Spinal cord (tissue), 10 donors: Measurements from ENCODE around the gene CACNA1D. TPM values are rescaled to one million over a fixed set of nuclear protein-coding genes. Genes with fewer than 3 reads are reported as not detected.
A peak's percentile ranks its signal among the peaks of the same experiment; 100 is the strongest.

Source experiments
- DNase-seq, 6 donors: peaks; one replicate each; pipeline versions ENCODE4 v3.0.0 to v3.0.0-alpha.2; 2013 to 2015; ENCODE audit warnings: low spot score in 6 of 6, low read depth in 4 of 6
- H3K27ac ChIP-seq: one replicate; pipeline ENCODE4 v1.5.1; 2013; ENCODE audit warnings: low read depth, low read length, control low read depth
- H3K27me3 ChIP-seq: one replicate; pipeline ENCODE4 v1.6.1; 2013; ENCODE audit warnings: low read length; ENCODE audit not compliant: control insufficient read depth, insufficient read depth
- H3K36me3 ChIP-seq: one replicate; pipeline ENCODE4 v1.6.1; 2013; ENCODE audit warnings: low read length; ENCODE audit not compliant: control insufficient read depth, insufficient read depth
- H3K4me1 ChIP-seq: one replicate; pipeline ENCODE4 v1.6.1; 2013; ENCODE audit warnings: low read length; ENCODE audit not compliant: control insufficient read depth, insufficient read depth
- H3K4me3 ChIP-seq: one replicate; pipeline ENCODE4 v1.5.1; 2013; ENCODE audit warnings: low read depth, low read length, control low read depth
- H3K9me3 ChIP-seq: one replicate; pipeline ENCODE4 v1.6.1; 2013; ENCODE audit warnings: low read length; ENCODE audit not compliant: control insufficient read depth, insufficient read depth
- whole genome bisulfite sequencing: methylation state at CpG from one replicate; pipeline ENCODE4 v1.1.5; 2013; ENCODE audit warnings: missing lambda C conversion rate; ENCODE audit not compliant: insufficient coverage; 5-methylcytosine and 5-hydroxymethylcytosine counted together
- polyA plus RNA-seq, 2 donors: library from polyadenylated mRNA; unstranded; fragments of 120-200 nt; gene quantifications; one replicate each; pipeline ENCODE4 v1.2.1, GENCODE V29; 2013; ENCODE audit not compliant: insufficient read length in 2 of 2
- total RNA-seq, 2 donors: library from RNA; depleted of rRNA in 1 of 2; stranded (reverse); fragments of 120-200 nt in 1 of 2; fragments of >200 nt in 1 of 2; gene quantifications; one replicate each; pipeline versions ENCODE4 v1.2.3 to v1.2.4, GENCODE V29; 2013 to 2014
- donor health status: healthy.

The CACNA1D gene
- total and polyA plus RNA-seq, 4 donors = 14.1 to 37.5 (median 24.4) TPM

GRCh38 chr3:53768478-53769459 is 274.4 kb downstream of the CACNA1D start:
- Histone ChIP-seq H3K36me3 (peaks cover 18% of the 10 kb centered on the region), H3K27ac (no peak overlapping the region), H3K4me3 (no peak overlapping the region), H3K9me3 (no peaks in the 10 kb centered on the region), H3K4me1 (peaks cover 25% of the 10 kb centered on the region), H3K27me3 (no peaks in the 10 kb centered on the region)
- no peak for DNase-seq
- 42% methylated on average over 8 of the region's 12 CpGs for WGBS

- Histone ChIP-seq H3K4me1 (peaks cover 20% of the 10 kb centered on the region), H3K36me3 (peaks cover 15% of the 10 kb centered on the region), H3K27ac (no peak overlapping the region), H3K4me3 (no peak overlapping the region), H3K9me3 (no peaks in the 10 kb centered on the region), H3K27me3 (no peaks in the 10 kb centered on the region)
- DNase-seq = no peak
- WGBS = 48% methylated on average over 14 of the region's 14 CpGs
These were observed 278.2 kb downstream of the CACNA1D start for GRCh38 chr3:53772562-53772961.

- WGBS = 18% methylated on average over 5 of the region's 5 CpGs
- Histone ChIP-seq H3K27me3 (no peaks in the 10 kb centered on the region), H3K4me3 (no peak overlapping the region), H3K36me3 (peaks cover 15% of the 10 kb centered on the region), H3K27ac (no peak overlapping the region), H3K9me3 (no peaks in the 10 kb centered on the region), H3K4me1 (peaks cover 20% of the 10 kb centered on the region)
- peak in 1 of 6 donors; percentile 65 for DNase-seq
These were observed 278.6 kb downstream of the CACNA1D start for GRCh38 chr3:53773021-53773436.

GRCh38 chr3:53773611-53774368 is 279.4 kb downstream of the CACNA1D start:
- peaks cover 15% of the 10 kb centered on the region for H3K36me3 ChIP-seq
- no peak overlapping the region for H3K4me3 ChIP-seq
- H3K27me3 ChIP-seq = no peaks in the 10 kb centered on the region
- peak in 2 of 6 donors; percentile 31 to 49 for DNase-seq
- peaks cover 19% of the 10 kb centered on the region for H3K4me1 ChIP-seq
- H3K27ac ChIP-seq = no peak overlapping the region
- no peaks in the 10 kb centered on the region for H3K9me3 ChIP-seq
- WGBS = 69% methylated on average over 10 of the region's 10 CpGs

GRCh38 chr3:53774414-53774813 is 280.0 kb downstream of the CACNA1D start:
- no peak for DNase-seq
- H3K9me3 ChIP-seq = no peaks in the 10 kb centered on the region
- no peak overlapping the region for H3K4me3 ChIP-seq
- WGBS = 40% methylated on average over 1 of the region's 8 CpGs
- H3K4me1 ChIP-seq = peaks cover 13% of the 10 kb centered on the region
- no peak overlapping the region for H3K27ac ChIP-seq
- peaks cover 9% of the 10 kb centered on the region for H3K36me3 ChIP-seq
- H3K27me3 ChIP-seq = no peaks in the 10 kb centered on the region

- H3K27ac ChIP-seq = no peak overlapping the region
- no peak for DNase-seq
- no peaks in the 10 kb centered on the region for H3K27me3 ChIP-seq
- 95% methylated on average over 4 of the region's 5 CpGs for WGBS
- H3K9me3 ChIP-seq = no peaks in the 10 kb centered on the region
- H3K36me3 ChIP-seq = peaks cover 8% of the 10 kb centered on the region
- peaks cover 10% of the 10 kb centered on the region for H3K4me1 ChIP-seq
- H3K4me3 ChIP-seq = no peak overlapping the region
These were observed 280.6 kb downstream of the CACNA1D start for GRCh38 chr3:53775018-53775417.

GRCh38 chr3:53775834-53776251 is 281.4 kb downstream of the CACNA1D start:
- no peak overlapping the region for H3K27ac ChIP-seq
- H3K4me1 ChIP-seq = peaks cover 10% of the 10 kb centered on the region
- no peaks in the 10 kb centered on the region for H3K9me3 ChIP-seq
- WGBS = 58% methylated on average over 3 of the region's 5 CpGs
- no peaks in the 10 kb centered on the region for H3K27me3 ChIP-seq
- H3K36me3 ChIP-seq = peaks cover 6% of the 10 kb centered on the region
- no peak for DNase-seq
- H3K4me3 ChIP-seq = no peak overlapping the region

- no peak overlapping the region for H3K4me3 ChIP-seq
- H3K9me3 ChIP-seq = no peaks in the 10 kb centered on the region
- DNase-seq = no peak
- WGBS = 84% methylated on average over 7 of the region's 9 CpGs
- no peaks in the 10 kb centered on the region for H3K27me3 ChIP-seq
- no peak overlapping the region for H3K27ac ChIP-seq
- H3K36me3 ChIP-seq = peaks cover 5% of the 10 kb centered on the region
- peaks cover 10% of the 10 kb centered on the region for H3K4me1 ChIP-seq
These were observed 282.2 kb downstream of the CACNA1D start for GRCh38 chr3:53776494-53777101.

GRCh38 chr3:53777468-53777867 is 283.1 kb downstream of the CACNA1D start:
- no peak overlapping the region for H3K4me3 ChIP-seq
- peaks cover 5% of the 10 kb centered on the region for H3K36me3 ChIP-seq
- DNase-seq = no peak
- 83% methylated on average over 8 of the region's 8 CpGs for WGBS
- H3K4me1 ChIP-seq = peaks cover 10% of the 10 kb centered on the region
- H3K27ac ChIP-seq = no peak overlapping the region
- H3K27me3 ChIP-seq = no peaks in the 10 kb centered on the region
- no peaks in the 10 kb centered on the region for H3K9me3 ChIP-seq
